Muscle of leg (tissue), 11 donors: ENCODE results near the gene FAM78B. TPM values are rescaled to one million over a fixed set of nuclear protein-coding genes. Genes with fewer than 3 reads are reported as not detected.
A peak's percentile ranks its signal among the peaks of the same experiment; 100 is the strongest.

Experiments
- DNase-seq: peaks from one replicate; pipeline ENCODE4 v3.0.0; 2013
- H3K27ac ChIP-seq: one replicate; pipeline ENCODE4 v1.5.1; 2013; ENCODE audit warnings: mild to moderate bottlenecking, low read length, control low read depth
- H3K27me3 ChIP-seq: one replicate; pipeline ENCODE4 v1.6.1; 2013; ENCODE audit warnings: low read length; ENCODE audit not compliant: control insufficient read depth, insufficient read depth
- H3K36me3 ChIP-seq: one replicate; pipeline ENCODE4 v1.6.1; 2013; ENCODE audit warnings: low read length; ENCODE audit not compliant: control insufficient read depth, insufficient read depth
- H3K4me1 ChIP-seq: one replicate; pipeline ENCODE4 v1.6.1; 2013; ENCODE audit warnings: low read length; ENCODE audit not compliant: control insufficient read depth, insufficient read depth
- H3K4me3 ChIP-seq: one replicate; pipeline ENCODE4 v1.5.1; 2013; ENCODE audit warnings: low read length, control low read depth
- H3K9me3 ChIP-seq: replicated peaks from 2 replicates; pipeline ENCODE4 v1.6.1; 2013; ENCODE audit warnings: low read depth, low read length; ENCODE audit not compliant: control insufficient read depth
- WGBS: methylation state at CpG from one replicate; pipeline ENCODE4 v1.1.5; 2013; ENCODE audit warnings: missing lambda C conversion rate; ENCODE audit not compliant: insufficient coverage; 5-methylcytosine and 5-hydroxymethylcytosine counted together
- polyA plus RNA-seq, 8 donors: library from polyadenylated mRNA; unstranded; fragments of 120-200 nt; gene quantifications; one replicate each; pipeline versions ENCODE4 v1.2.1 to v1.2.3, GENCODE V29; 2013; ENCODE audit warnings: inconsistent platforms in 1 of 8, low replicate concordance in 1 of 8; ENCODE audit not compliant: insufficient read length in 8 of 8, insufficient read depth in 1 of 8
- total RNA-seq: library from RNA; stranded (reverse); fragments of 120-200 nt; gene quantifications from one replicate; pipeline ENCODE4 v1.2.4, GENCODE V29; 2013

FAM78B gene
- total and polyA plus RNA-seq, 9 donors = 1.2 to 2.8 (median 2.1) TPM

- Histone ChIP-seq H3K9me3 (no peaks in the 10 kb centered on the region), H3K36me3 (no peaks in the 10 kb centered on the region), H3K27me3 (peaks cover 25% of the 10 kb centered on the region), H3K4me1 (peaks cover 14% of the 10 kb centered on the region), H3K27ac (no peak overlapping the region), H3K4me3 (no peak overlapping the region)
- DNase-seq = no peak
- under 1% methylated on average over 50 of the region's 50 CpGs for WGBS
Measured at GRCh38 chr1:166166329-166166697, 488 bp downstream of the FAM78B start.

- H3K4me3 ChIP-seq = peak overlapping the region; percentile 41
- peak; percentile 3 for DNase-seq
- under 1% methylated on average over 40 of the region's 61 CpGs for WGBS
- H3K27me3 ChIP-seq = peaks cover 25% of the 10 kb centered on the region
- peaks cover 14% of the 10 kb centered on the region for H3K4me1 ChIP-seq
- H3K9me3 ChIP-seq = no peaks in the 10 kb centered on the region
- no peaks in the 10 kb centered on the region for H3K36me3 ChIP-seq
- H3K27ac ChIP-seq = no peak overlapping the region
Measured at GRCh38 chr1:166165661-166166328, 1.0 kb downstream of the FAM78B start.

DNA sequence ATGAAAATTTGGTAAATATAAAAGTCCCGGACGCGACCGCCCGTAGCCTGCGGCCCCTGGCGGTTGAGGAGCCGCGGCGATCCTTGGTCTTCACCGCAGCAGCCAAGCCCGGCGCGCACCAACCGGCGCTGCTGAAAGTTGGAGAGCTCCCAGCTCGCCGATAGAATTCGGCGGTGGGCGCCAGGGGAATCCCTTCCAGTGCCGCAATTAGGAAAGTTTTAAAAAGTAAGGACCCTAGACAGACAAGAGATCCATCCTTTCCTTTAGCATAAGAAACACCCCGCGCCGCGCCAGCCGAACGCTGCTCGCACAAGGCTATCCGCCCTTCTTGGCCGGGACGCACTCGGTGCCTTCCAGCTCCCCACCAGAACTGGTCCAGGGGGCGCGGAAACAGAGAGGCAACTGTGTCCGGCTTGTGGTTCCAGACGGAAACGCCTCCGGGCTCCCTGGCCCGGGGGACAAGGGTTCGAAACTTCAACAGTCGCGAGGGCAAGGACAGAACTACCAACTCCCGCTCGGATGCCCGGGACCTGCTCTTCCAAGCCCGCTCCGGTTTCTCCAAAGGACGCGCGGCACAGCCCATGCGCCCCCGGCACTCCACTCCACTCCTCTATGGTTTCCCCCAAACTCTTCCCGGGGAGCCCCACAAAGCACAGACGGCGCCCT, 1.7 kb downstream of the FAM78B start:
- H3K4me1 ChIP-seq = peaks cover 14% of the 10 kb centered on the region
- DNase-seq = peak; percentile 60
- peaks cover 25% of the 10 kb centered on the region for H3K27me3 ChIP-seq
- H3K27ac ChIP-seq = no peak overlapping the region
- H3K4me3 ChIP-seq = peak overlapping the region; percentile 41
- H3K36me3 ChIP-seq = no peaks in the 10 kb centered on the region
- no peaks in the 10 kb centered on the region for H3K9me3 ChIP-seq
- WGBS = under 1% methylated on average over 56 of the region's 56 CpGs

- H3K27ac ChIP-seq = no peak overlapping the region
- H3K9me3 ChIP-seq = no peaks in the 10 kb centered on the region
- H3K27me3 ChIP-seq = peaks cover 25% of the 10 kb centered on the region
- peak overlapping the region; percentile 41 for H3K4me3 ChIP-seq
- no peak for DNase-seq
- no peaks in the 10 kb centered on the region for H3K36me3 ChIP-seq
- H3K4me1 ChIP-seq = peaks cover 14% of the 10 kb centered on the region
- WGBS = no CpG with 5 or more reads among the region's 5 CpGs
Measured at GRCh38 chr1:166164646-166164994, 2.2 kb downstream of the FAM78B start.

- H3K27me3 ChIP-seq = peaks cover 8% of the 10 kb centered on the region
- no peaks in the 10 kb centered on the region for H3K36me3 ChIP-seq
- 80% methylated on average over 1 of the region's 1 CpG for WGBS
- H3K27ac ChIP-seq = no peak overlapping the region
- no peaks in the 10 kb centered on the region for H3K9me3 ChIP-seq
- DNase-seq = no peak
- H3K4me3 ChIP-seq = no peak overlapping the region
- no peaks in the 10 kb centered on the region for H3K4me1 ChIP-seq
Measured at GRCh38 chr1:166159656-166160055, 7.1 kb downstream of the FAM78B start.

DNA sequence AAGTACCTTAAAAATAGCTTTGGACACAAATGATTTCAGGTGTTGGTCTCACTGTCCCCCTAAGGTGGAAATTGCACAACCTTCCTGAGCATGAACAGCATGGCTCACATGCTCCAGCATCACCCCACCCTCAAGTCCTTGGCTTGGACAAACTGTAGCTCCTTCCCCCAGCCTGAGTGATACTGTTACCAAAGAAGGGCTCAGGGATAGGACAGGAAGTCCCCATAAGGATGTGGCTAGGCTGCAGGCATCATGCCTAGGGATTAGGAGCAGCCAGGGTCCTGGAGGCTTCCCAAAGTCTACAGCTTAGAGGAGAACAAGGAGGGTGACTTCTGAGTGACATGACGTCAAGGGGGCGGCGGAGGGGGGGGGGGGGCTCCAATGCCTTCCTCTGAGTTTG, 10.1 kb downstream of the FAM78B start:
- Histone ChIP-seq H3K9me3 (no peaks in the 10 kb centered on the region), H3K4me1 (peaks cover 6% of the 10 kb centered on the region), H3K36me3 (no peaks in the 10 kb centered on the region), H3K27me3 (no peaks in the 10 kb centered on the region), H3K27ac (no peak overlapping the region), H3K4me3 (no peak overlapping the region)
- WGBS = no CpG with 5 or more reads among the region's 3 CpGs
- no peak for DNase-seq

- H3K4me1 ChIP-seq = peaks cover 6% of the 10 kb centered on the region
- H3K27ac ChIP-seq = no peak overlapping the region
- no peak for DNase-seq
- H3K9me3 ChIP-seq = no peaks in the 10 kb centered on the region
- WGBS = 44% methylated on average over 1 of the region's 5 CpGs
- H3K27me3 ChIP-seq = no peaks in the 10 kb centered on the region
- H3K4me3 ChIP-seq = no peak overlapping the region
- no peaks in the 10 kb centered on the region for H3K36me3 ChIP-seq
Measured at GRCh38 chr1:166155108-166155507, 11.7 kb downstream of the FAM78B start.

DNA sequence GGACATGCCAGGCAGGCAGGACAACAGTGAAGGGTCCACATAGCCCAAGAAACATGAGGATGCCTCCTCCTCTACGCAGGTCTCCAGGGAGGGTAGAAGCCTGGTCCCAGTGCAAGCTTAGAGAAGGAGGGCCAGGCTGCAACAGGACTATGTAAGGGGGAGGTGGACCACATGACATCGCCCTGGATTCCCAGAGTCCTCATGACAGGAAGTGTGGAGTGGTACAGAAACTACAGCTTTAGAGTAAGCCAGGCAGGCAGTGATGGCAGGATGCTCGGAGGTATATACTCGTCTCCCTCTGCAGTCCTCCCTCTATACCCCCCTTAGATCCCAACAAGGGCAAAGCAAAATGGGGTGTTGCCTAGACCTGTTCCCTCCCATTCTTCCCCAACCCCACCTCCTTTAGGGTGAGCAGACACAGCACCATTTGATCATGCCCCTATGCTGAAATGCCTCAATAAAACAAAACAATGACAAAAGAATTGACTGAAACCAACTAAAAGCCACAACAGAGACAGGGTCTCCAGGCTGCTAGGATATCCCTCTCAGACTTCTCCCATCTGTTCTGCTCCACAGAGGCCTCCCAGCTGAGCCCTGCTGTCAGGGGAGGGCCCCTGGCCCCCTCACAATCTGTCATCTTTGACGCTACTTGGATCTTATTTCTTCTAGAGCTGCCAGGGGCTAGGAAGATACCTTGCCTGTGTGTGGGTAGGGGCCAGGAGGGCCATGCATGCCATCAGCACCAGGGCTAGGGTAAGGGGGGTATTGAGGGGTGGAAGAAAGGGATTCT, 13.1 kb downstream of the FAM78B start:
- Histone ChIP-seq H3K36me3 (no peaks in the 10 kb centered on the region), H3K4me1 (peaks cover 6% of the 10 kb centered on the region), H3K9me3 (no peaks in the 10 kb centered on the region), H3K27ac (no peak overlapping the region), H3K27me3 (no peaks in the 10 kb centered on the region), H3K4me3 (no peak overlapping the region)
- WGBS = 100% methylated on average over 1 of the region's 5 CpGs
- no peak for DNase-seq

DNA sequence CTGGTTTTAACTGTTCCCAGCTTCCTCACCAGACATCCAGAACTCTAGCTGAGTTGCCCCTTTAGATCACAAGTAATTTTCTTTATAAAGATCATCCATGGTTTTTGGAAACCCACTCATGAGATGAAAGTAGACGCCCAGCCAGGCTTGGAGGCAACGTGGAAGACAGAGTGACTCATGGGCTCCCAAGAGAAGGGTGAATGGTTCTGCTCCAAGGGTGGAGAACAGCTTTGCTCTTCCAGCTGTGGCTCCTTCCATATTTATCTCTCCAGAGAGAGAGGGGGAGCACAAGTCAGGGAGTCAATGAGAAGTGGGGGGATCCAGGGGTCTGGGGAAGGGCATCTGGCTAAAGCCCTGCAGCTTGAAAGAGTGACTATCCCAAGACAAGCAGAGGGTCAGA, 13.8 kb downstream of the FAM78B start:
- Histone ChIP-seq H3K27me3 (no peaks in the 10 kb centered on the region), H3K36me3 (no peaks in the 10 kb centered on the region), H3K9me3 (no peaks in the 10 kb centered on the region), H3K27ac (no peak overlapping the region), H3K4me1 (peaks cover 6% of the 10 kb centered on the region), H3K4me3 (no peak overlapping the region)
- 36% methylated on average over 2 of the region's 2 CpGs for WGBS
- no peak for DNase-seq

DNA sequence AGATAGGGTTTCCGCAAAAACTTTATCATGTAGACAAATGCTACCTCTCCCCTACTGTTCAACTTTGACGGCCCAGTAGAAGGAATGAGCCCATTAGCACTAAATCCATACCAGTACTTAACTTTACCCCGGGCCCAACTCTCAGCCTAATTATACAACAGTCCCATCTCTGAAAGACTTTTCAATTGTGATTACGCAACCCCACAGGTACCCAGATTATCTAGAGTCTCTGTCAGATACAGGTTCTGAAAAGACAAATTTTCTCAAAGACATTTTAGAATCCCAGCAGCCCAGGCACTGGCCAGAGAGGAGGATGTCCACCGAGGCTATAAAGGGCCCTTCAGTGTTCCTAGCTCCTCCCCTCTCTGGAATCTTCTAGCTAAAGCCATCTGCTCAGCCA, 15.0 kb downstream of the FAM78B start:
- Histone ChIP-seq H3K9me3 (no peaks in the 10 kb centered on the region), H3K27me3 (no peaks in the 10 kb centered on the region), H3K4me1 (peaks cover 6% of the 10 kb centered on the region), H3K36me3 (no peaks in the 10 kb centered on the region), H3K27ac (no peak overlapping the region), H3K4me3 (no peak overlapping the region)
- no peak for DNase-seq
- WGBS = 99% methylated on average over 4 of the region's 5 CpGs
